ENCODE measurements around the gene KIFBP. TPM values are rescaled to one million over a fixed set of nuclear protein-coding genes. Genes with fewer than 3 reads are reported as not detected.
"Not testable (repeated sequence)": the region's sequence is repeated elsewhere in the genome, so short reads cannot be mapped to it uniquely, and the experiment has no call there.

The KIFBP gene, protein sequence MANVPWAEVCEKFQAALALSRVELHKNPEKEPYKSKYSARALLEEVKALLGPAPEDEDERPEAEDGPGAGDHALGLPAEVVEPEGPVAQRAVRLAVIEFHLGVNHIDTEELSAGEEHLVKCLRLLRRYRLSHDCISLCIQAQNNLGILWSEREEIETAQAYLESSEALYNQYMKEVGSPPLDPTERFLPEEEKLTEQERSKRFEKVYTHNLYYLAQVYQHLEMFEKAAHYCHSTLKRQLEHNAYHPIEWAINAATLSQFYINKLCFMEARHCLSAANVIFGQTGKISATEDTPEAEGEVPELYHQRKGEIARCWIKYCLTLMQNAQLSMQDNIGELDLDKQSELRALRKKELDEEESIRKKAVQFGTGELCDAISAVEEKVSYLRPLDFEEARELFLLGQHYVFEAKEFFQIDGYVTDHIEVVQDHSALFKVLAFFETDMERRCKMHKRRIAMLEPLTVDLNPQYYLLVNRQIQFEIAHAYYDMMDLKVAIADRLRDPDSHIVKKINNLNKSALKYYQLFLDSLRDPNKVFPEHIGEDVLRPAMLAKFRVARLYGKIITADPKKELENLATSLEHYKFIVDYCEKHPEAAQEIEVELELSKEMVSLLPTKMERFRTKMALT
- 10 to 100 TPM; 24.8 to 33.7 (median 28.3) TPM for polyA plus RNA-seq (ENCODE audit: insufficient read depth in 1 of 5, insufficient read length in 5 of 5, low replicate concordance in 1 of 5)
- long read RNA-seq, donor 1, transcript KIF1BP-201 (7 exons, 2,544 nt): major isoform, 15 of 17 reads
- long read RNA-seq, donor 1, partial matches to known transcripts: 0 of 17 reads
- long read RNA-seq, donor 1, other reads (novel, unspliced or antisense): 0 of 17 reads
- long read RNA-seq, donor 2, partial matches to known transcripts: 0 of 3 reads
- long read RNA-seq, donor 2, other reads (novel, unspliced or antisense): 0 of 3 reads
- long read RNA-seq, donor 3, partial matches to known transcripts: 0 of 4 reads
- long read RNA-seq, donor 3, other reads (novel, unspliced or antisense): 0 of 4 reads
- long read RNA-seq, donor 4, partial matches to known transcripts: 15 of 19 reads
- long read RNA-seq, donor 4, other reads (novel, unspliced or antisense): 0 of 19 reads
- long read RNA-seq, donor 5, transcript KIF1BP-201 (7 exons, 2,544 nt): major isoform, 9 of 11 reads
- long read RNA-seq, donor 5, partial matches to known transcripts: 0 of 11 reads
- long read RNA-seq, donor 5, other reads (novel, unspliced or antisense): 0 of 11 reads
- long read RNA-seq, donor 6, transcript KIF1BP-201 (7 exons, 2,544 nt): major isoform, 14 of 15 reads
- long read RNA-seq, donor 6, partial matches to known transcripts: 0 of 15 reads
- long read RNA-seq, donor 6, other reads (novel, unspliced or antisense): 0 of 15 reads
- long read RNA-seq, donor 7, transcript KIF1BP-201 (7 exons, 2,544 nt): major isoform, 8 of 11 reads
- long read RNA-seq, donor 7, partial matches to known transcripts: 0 of 11 reads
- long read RNA-seq, donor 7, other reads (novel, unspliced or antisense): 0 of 11 reads
- long read RNA-seq, donor 8, partial matches to known transcripts: 10 of 13 reads
- long read RNA-seq, donor 8, other reads (novel, unspliced or antisense): 0 of 13 reads

DNA sequence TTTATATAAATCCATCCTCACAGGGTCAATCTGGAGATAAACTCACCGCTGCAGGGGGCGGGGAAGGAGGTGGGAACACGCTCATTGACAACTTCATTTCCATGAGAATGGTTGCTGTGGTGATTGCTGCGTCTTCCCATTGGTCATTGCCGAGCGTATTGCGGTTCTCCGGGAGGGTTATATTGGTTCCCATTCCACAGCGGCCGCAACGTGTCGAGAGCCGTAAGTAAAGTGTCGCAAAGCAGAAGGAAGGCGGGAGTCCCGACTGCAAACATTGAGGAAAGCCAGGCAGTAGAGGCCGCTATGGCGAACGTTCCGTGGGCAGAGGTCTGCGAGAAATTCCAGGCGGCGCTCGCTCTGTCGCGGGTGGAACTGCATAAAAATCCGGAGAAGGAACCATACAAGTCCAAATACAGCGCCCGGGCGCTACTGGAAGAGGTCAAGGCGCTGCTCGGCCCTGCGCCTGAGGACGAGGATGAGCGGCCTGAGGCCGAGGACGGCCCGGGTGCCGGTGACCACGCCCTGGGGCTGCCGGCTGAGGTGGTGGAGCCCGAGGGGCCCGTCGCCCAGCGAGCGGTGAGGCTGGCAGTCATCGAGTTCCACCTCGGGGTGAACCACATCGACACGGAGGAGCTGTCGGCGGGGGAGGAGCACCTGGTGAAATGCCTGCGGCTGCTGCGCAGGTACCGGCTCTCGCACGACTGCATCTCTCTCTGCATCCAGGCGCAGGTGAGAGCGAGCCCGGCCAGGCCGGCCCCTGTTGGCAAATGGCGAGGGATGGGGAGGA lies at the start of gene KIFBP:
TSS of gene KIFBP (plus strand) at position 274 of the 787 bp plus-strand sequence. CDS start at position 304, 30 bp downstream.
- peak; percentile 94 to 96 for DNase-seq

DNA sequence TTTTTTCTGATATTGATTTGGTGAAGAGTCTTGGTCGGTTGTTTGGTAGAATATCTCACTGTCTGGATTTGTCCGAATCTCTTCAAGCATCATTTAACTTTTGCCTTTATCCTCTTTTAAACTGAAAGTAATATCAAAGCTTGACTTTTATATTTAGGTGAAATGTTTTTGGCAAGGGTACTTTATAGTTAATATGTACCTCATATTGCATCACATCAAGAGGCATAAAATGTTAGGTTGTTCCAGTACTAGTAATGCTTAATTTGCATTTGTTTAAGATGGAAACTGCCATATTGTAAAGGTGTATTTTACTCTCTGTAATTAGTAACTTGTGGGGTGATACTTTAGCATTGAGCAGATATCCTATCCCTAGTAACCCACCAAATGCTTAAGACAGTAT lies 49.7 kb upstream of the KIFBP start:
- DNase-seq: no peak

DNA sequence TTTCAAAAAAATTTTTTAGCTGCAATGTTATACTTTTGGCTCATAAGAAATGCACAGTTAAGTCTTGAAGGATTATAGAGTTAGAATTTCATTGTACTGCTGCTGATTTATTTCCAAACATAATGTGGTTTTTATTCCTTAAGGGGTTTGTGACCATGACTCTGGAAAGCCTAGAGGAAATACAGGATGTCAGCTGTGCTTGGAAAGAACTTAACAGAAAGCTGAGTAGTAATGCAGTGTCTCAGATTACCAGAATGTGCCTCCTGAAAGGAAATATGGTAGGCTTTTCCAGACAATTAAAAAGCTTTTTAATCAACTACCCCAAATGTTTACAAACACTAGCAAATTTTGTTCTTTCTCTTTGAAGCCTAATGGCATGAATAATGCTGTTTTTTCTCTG lies 47.7 kb upstream of the KIFBP start:
- DNase-seq: not testable (repeated sequence)

DNA sequence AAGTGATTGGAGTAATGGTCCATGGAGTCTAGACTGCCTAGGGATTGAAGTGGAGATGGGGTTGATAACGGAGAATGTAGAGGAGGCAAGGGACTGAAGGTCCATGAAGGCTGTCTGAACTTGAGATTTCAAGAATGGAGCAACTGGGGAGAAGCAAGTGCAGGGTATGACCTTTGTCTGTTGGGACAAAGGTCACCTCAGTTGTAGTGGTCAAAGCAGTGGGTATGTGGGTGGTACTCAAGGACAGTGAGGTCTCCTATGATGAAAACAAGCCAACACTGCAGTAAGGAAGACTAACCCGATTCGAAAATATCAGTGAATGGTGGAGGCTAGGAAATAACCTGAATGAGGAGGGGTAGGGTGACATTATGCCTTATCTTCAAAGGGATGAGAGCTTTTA lies 38.0 kb upstream of the KIFBP start:
- no peak for DNase-seq

DNA sequence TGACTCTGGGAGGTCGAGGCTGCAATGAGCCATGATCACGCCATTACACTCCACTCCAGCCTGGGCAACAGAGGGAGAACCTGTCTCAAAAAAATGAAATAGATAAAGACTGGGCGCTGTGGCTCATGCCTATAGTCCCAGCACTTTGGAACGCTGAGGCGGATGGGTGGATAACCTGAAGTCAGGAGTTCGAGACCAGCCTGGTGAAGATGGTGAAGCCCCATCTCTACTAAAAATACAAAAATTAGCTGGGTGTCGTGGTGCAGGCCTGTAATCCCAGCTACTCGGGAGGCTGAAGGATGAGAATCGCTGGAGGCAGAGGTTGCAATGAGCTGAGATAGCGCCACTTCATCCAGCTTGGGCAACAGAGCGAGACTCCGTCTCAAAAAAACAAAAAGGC lies 33.7 kb upstream of the KIFBP start:
- no peak for DNase-seq

DNA sequence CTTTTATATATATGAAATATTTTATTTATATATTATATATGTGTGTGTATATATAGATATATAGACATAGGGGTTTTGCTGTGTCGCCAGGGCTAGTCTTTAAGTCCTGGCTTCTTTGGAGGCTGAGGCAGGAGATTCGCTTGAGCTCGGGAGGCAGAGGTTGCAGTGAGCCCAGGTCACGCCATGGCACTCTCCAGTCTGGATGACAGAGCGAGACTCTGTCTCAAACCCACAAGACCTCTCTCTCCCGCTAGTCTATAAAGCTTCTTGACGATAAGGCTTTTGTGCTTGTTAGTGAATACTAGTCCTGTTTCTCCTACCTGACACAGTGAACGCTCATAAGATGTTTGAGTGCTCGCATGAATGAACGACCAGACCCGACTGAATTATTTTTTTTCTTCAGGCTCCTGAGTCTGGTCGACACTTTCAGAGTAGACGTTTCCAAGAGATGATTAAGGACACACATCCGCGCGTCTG lies 33.2 kb upstream of the KIFBP start:
- DNase-seq: no peak

DNA sequence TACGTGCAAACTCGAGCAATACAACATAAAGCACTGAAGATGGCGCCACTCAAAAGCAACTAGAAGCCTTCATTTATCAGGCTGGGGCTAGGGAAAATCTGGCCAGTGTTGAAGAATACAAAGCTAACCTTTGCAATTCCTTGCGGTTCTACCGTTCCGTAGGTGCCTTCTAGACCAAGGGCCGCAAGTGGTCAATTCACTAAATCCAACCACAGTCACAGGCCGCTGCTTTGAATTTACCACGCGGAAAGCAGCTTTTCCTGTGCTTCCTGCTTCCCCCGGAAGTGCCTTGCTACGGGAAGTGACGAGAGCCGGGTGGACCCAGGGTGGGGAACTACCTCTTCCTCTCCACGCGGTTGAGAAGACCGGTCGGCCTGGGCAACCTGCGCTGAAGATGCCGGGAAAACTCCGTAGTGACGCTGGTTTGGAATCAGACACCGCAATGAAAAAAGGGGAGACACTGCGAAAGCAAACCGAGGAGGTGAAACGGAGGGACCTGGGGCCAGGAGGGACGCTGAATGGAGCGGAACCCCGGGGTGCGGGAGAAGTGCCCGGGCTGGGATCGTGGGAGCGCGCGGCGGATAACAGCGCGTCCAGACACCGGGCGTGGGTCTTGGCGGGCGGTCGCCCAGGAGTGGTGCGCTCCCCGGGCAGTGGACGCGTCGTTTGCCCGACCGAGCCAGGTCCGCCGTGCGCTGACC lies 32.6 kb upstream of the KIFBP start, which contains the start of gene DDX21:
TSS of gene DDX21 (plus strand) at position 339 of the 701 bp plus-strand sequence. CDS start at position 395, 56 bp downstream.
- DNase-seq: peak; percentile 85 to 89

DNA sequence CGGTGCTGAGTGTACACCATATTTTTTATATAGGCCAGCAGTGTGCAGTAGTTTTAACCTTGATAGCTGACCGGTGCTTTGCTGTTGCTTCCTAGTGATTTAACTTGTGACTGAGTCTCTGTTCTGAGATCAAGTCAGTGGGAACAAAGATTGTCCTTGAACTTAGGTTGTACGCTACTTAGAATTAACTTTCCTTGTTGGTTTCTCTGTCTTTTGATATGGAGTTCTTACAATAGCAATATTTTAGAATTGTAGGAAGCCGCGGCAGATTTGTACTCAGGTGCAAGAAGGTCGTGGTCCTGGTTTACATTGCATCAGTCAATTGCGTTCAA lies 31.4 kb upstream of the KIFBP start:
- DNase-seq: no peak

DNA sequence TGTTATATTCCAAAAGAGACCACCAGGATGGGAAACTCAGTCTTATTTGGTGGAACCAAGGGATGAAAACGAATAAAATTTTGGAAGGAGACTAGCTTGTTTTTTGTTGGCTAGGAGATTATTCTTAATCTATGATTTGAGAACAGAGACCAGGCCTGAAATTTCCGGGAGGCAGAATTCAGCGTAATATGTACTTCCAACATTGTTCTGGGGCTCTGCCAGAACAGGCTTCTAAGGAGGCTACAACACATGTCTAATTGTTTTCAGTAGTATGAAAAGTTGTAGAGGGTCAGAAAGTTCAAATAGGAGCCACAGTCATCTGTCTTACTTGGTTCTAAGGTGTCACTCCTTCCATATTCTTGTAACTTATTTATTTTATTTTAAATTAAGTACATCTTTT lies 30.9 kb upstream of the KIFBP start:
- no peak for DNase-seq

DNA sequence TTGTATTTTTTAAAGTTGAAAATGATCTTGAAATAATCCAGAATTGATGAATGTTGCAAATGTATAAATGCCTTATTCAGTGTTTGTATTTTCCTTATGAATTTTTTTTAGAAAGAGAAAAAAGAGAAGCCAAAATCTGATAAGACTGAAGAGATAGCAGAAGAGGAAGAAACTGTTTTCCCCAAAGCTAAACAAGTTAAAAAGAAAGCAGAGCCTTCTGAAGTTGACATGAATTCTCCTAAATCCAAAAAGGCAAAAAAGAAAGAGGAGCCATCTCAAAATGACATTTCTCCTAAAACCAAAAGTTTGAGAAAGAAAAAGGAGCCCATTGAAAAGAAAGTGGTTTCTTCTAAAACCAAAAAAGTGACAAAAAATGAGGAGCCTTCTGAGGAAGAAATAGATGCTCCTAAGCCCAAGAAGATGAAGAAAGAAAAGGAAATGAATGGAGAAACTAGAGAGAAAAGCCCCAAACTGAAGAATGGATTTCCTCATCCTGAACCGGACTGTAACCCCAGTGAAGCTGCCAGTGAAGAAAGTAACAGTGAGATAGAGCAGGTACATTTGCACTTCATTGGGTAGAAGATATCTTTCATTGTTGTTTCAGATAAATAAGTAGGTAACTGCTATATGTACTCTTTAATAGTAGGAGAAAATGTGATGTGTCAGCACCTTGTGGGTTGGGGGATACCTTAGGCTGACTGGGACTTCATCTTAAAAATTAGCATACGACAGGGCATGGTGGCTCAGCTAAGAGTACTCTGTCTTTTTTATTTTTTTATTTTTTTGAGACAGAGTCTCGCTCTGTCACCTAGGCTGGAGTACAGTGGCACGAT lies 28.7 kb upstream of the KIFBP start:
- no peak for DNase-seq

DNA sequence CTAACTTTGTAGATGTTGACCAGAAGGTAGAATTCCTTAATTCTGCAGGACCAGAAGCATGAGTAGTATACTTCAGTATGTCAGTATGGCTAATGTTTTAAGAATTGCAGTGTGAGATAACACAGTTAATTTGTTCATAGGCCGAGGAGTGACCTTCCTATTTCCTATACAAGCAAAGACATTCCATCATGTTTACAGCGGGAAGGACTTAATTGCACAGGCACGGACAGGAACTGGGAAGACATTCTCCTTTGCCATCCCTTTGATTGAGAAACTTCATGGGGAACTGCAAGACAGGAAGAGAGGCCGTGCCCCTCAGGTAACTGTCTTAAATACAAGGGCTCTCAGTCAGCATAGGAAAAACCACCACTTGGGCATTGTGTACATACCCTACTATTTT lies 25.5 kb upstream of the KIFBP start:
- DNase-seq: no peak

DNA sequence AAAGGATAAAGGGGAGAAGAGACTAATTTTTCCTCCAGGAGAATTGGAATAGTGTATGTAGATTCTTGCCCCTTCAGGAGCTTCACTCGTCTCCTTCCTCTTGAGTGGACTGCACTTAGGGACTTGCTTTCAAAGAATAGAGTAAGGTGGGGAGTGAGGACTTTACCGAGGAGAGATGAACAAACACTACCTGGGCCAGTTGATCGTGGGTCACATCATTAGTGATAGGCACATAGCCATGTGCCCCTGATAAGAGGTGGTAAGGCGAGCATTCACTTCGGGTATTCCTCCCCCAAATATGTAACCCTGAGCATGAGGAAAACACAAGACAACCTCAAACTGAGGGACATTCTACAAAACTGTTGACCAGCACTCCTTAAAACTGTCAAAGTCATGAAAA lies 14.6 kb upstream of the KIFBP start:
- DNase-seq: no peak

DNA sequence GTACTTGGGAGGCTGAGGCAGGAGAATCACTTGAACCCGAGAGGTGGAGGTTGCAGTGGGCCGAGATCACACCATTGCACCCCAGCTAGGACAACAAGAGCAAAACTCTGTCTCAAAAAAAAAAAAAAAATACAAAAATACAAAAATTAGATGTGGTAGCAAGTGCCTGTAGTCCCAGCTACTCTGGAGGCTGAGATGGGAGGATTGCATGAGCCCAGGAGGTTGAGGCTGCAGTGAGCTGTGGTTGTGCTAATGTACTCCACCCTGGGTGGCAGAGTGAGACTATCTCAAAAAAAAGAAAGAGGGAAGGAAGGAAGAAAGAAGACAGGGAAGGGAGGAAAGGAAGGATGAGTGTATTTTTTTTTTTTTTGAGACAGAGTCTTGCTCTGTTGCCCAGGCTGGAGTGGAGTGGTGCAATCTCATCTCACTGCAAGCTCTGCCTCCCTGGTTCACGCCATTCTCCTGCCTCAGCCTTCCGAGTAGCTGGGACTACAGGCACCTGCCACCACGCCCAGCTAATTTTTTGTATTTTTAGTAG lies 12.6 kb upstream of the KIFBP start:
- DNase-seq: not testable (repeated sequence)

DNA sequence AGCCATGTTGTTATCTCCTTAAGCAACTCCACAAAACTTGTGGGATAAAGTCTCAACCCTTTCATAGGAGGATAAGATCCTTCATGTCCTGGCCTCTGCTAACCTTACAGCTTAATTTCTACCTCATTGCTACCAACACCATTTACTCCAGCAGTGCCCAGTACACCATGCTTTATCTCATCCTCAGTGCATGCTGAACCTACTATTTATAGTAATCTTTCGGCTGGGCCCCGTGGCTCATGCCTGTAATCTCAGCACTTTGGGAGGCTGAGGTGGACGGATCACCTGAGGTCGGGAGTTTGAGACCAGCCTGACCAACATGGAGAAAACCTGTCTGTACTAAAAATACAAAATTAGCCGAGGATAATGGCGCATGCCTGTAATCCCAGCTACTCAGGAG lies 8.9 kb upstream of the KIFBP start:
- DNase-seq: not testable (repeated sequence)

DNA sequence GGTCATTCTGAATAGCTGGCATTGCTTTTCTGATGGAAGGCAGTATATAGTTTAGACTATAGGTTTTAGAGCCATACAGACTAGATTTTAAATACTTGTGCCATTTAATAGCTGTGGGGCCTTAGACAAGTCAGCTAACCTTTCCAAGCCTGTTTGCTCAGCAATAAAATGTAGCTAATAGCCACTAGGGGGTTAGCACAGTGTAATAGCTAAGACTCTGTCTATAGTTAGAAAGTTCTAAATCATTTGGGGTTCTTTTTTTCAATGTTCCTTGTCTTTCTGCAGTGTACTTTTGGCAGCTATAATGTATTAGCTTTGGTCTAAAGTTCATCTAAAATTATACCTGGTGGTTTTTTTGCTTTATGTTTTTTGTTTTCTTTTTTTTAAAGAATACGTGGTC lies 7.5 kb upstream of the KIFBP start:
- no peak for DNase-seq

DNA sequence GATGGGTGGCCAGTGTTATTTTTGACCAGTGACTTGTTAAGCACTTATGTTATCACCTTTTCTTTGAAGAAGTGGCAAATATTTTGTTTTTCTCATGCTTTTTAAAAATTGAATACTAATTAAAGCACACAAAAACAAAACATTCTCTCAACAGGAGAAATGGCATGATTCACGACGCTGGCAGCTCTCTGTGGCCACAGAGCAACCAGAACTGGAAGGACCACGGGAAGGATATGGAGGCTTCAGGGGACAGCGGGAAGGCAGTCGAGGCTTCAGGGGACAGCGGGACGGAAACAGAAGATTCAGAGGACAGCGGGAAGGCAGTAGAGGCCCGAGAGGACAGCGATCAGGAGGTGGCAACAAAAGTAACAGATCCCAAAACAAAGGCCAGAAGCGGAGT lies 6.2 kb upstream of the KIFBP start:
- DNase-seq: no peak

DNA sequence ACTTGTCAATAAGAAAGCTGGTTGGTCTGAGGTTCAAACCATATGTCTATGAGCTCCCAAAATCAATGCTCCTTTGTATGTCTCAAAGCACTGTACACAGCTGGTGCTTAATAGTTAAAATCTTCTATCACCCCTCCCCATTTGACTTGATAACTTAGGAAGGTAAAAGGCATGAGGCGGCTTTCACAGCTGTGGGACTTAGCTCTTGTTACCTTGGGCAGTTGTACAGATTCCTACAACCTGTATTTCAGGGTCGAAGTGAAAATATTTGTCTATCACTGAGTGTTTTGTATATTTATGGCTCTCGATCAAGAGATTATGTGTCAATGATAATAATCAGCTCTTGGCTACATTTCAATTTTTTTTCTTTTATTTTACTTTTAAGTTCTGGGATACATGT lies 992 bp upstream of the KIFBP start:
- DNase-seq: no peak

DNA sequence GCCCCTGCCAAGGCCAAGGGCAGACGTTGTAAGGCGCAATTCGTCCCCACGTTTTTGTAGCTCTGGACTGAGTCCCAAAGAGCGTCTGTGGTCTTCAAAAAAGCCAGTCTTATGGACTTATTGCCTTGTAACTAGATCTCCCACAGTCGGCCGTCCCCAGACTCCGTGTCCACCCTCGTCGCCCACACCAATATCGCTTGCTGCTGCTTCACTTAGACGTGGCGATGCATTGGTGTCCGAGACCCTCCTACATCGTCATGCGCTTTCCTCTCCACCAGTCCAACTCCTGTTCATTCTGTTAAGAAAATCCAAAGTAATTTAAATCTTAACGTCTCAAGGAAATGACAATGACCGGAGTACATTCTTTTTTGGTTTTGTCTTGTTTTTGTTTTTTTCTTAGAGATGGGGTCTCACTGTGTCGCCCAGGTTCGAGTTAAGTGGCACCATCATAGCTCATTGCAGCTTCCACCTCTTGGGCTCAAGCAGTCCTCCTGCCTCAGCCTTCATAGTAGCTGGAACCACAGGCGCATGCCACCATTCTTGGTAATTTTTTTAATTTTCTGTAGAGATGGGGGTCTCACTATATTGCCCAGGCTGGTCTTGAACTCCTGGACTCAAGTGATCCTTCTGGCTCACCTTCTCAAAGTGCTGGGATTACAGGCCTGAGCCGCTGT lies 851 bp downstream of the KIFBP start:
- no peak for DNase-seq
